ENCODE results near the gene AMBRA1.

The AMBRA1 gene

GRCh38 chr11:46357483-46357936 lies 236.3 kb downstream of the AMBRA1 start:
- Histone ChIP-seq H3K4me3 (no peak overlapping the region), H3K27ac (no peak overlapping the region), H3K4me1 (peaks cover 5 to 25% (median 21%) of the 10 kb centered on the region in 4 donors), H3K27me3 (no peaks in the 10 kb centered on the region), H3K9me3 (no peaks in the 10 kb centered on the region), H3K36me3 (peaks cover 0 to 6% (median 0%) of the 10 kb centered on the region in 3 donors)
- no peak for DNase-seq
- intact Hi-C loops (cut with DNase I; ENCODE audit: low total_unique reads): no loop called here
- TF ChIP-seq, protein P1, sequence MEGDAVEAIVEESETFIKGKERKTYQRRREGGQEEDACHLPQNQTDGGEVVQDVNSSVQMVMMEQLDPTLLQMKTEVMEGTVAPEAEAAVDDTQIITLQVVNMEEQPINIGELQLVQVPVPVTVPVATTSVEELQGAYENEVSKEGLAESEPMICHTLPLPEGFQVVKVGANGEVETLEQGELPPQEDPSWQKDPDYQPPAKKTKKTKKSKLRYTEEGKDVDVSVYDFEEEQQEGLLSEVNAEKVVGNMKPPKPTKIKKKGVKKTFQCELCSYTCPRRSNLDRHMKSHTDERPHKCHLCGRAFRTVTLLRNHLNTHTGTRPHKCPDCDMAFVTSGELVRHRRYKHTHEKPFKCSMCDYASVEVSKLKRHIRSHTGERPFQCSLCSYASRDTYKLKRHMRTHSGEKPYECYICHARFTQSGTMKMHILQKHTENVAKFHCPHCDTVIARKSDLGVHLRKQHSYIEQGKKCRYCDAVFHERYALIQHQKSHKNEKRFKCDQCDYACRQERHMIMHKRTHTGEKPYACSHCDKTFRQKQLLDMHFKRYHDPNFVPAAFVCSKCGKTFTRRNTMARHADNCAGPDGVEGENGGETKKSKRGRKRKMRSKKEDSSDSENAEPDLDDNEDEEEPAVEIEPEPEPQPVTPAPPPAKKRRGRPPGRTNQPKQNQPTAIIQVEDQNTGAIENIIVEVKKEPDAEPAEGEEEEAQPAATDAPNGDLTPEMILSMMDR (IDR thresholded peaks at IDR 0.05): no peak

DNA sequence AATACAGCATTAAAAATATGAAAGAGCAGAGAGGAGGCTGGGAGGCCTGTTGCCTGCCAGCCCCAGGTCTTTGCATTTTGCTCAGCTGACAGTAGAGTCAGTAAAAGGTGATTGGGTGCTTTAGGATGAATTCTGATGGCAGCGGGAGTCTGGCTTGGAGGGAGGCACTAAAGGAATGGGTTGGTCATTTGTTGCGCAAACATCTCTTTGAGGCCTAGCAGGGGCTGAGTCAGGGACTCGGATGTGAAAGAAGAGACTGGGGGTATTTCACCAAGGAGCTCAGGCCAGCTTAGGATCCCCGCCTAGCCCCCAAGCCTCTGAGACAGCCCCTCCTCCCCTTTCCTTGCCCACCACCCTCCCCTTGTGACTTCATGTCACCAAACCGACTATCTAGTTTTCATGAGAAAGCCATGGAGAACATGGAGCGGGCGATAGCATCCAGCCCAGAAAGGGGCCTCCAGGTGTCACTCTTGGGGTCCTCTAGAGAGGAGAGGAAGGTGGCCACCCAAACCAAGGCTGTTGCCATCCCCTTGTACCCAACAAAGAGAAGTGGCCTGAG lies 236.8 kb downstream of the AMBRA1 start:
- H3K4me1 ChIP-seq: peaks cover 5 to 25% (median 18%) of the 10 kb centered on the region in 4 donors
- H3K4me3 ChIP-seq: no peak overlapping the region
- intact Hi-C loops (cut with DNase I; ENCODE audit: low total_unique reads): no loop called here
- peaks cover 0 to 6% (median 0%) of the 10 kb centered on the region in 3 donors for H3K36me3 ChIP-seq
- H3K9me3 ChIP-seq: no peaks in the 10 kb centered on the region
- no peak for DNase-seq
- no peaks in the 10 kb centered on the region for H3K27me3 ChIP-seq
- TF ChIP-seq, protein P1 (IDR thresholded peaks at IDR 0.05): no peak
- H3K27ac ChIP-seq: no peak overlapping the region

DNA sequence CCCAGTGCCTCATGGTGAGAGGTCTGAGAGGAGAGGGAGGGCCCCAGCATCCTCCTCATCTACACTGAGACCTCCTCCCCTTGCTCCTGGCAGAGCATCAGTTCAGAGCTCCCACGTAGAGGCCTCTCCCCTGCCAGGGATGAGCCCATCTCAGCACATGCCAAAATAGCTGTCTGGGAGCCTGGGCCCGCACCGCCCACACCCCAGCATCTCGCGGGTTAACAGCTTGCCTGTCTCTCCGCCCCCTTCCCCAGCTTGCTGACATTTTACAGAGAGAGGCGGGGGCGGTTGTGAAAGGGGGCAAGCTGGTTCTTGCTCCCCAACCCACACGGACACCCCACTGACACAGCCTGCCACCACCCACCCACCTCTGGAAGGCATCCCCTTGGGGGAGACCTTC lies 240.1 kb downstream of the AMBRA1 start:
- TF ChIP-seq, protein P1 (IDR thresholded peaks at IDR 0.05): no peak
- no peaks in the 10 kb centered on the region for H3K9me3 ChIP-seq
- peaks cover 0 to 35% (median 10%) of the 10 kb centered on the region in 4 donors for H3K4me1 ChIP-seq
- intact Hi-C loops (cut with DNase I; ENCODE audit: low total_unique reads): no loop called here
- H3K4me3 ChIP-seq: no peak overlapping the region
- H3K36me3 ChIP-seq: peaks cover 0 to 6% (median 0%) of the 10 kb centered on the region in 3 donors
- H3K27ac ChIP-seq: no peak overlapping the region
- H3K27me3 ChIP-seq: no peaks in the 10 kb centered on the region
- DNase-seq: no peak

- intact Hi-C loops (cut with DNase I; ENCODE audit: low total_unique reads): no loop called here
- Histone ChIP-seq H3K36me3 (peaks cover 0 to 6% (median 0%) of the 10 kb centered on the region in 3 donors), H3K4me1 (peaks cover 0 to 46% (median 19%) of the 10 kb centered on the region in 4 donors), H3K4me3 (no peak overlapping the region), H3K27me3 (no peaks in the 10 kb centered on the region), H3K9me3 (no peaks in the 10 kb centered on the region), H3K27ac (no peak overlapping the region)
- TF ChIP-seq, protein P1 (IDR thresholded peaks at IDR 0.05): peak; percentile 62 to 81
- DNase-seq: no peak
Observed at GRCh38 chr11:46352063-46352841, 241.6 kb downstream of the AMBRA1 start.

- TF ChIP-seq, protein P1 (IDR thresholded peaks at IDR 0.05): no peak
- H3K9me3 ChIP-seq: no peaks in the 10 kb centered on the region
- intact Hi-C loops (cut with DNase I; ENCODE audit: low total_unique reads): no loop called here
- no peak for DNase-seq
- H3K27ac ChIP-seq: no peak overlapping the region
- peaks cover 0 to 6% (median 0%) of the 10 kb centered on the region in 3 donors for H3K36me3 ChIP-seq
- peaks cover 0 to 51% (median 22%) of the 10 kb centered on the region in 4 donors for H3K4me1 ChIP-seq
- H3K4me3 ChIP-seq: no peak overlapping the region
- H3K27me3 ChIP-seq: no peaks in the 10 kb centered on the region
Observed at GRCh38 chr11:46351606-46352005, 242.2 kb downstream of the AMBRA1 start.
